Vagina (tissue), 2 donors: ENCODE results near the gene CRYBG1.

Experiments used
- CTCF ChIP-seq, 3 experiments: fragments of 450-650 bp in 2 of 3; fragments of 200-600 bp in 1 of 3; sonication (generic) in 1 of 3; IDR thresholded peaks; one replicate each; pipeline ENCODE4 v1.5.1; 2017 to 2019; ENCODE audit warnings: antibody characterized with exemption in 3 of 3, mild to moderate bottlenecking in 2 of 3, moderate library complexity in 2 of 3
- POLR2A ChIP-seq, 2 donors: fragments of 450-650 bp; IDR thresholded peaks; one replicate each; pipeline ENCODE4 v1.6.1; 2017; ENCODE audit warnings: antibody characterized with exemption in 2 of 2, mild to moderate bottlenecking in 2 of 2, moderate library complexity in 2 of 2
- POLR2AphosphoS5 ChIP-seq, 2 donors: sonication (generic); formaldehyde crosslinking; IDR thresholded peaks; one replicate each; pipeline ENCODE4 v1.9.0; 2017; ENCODE audit warnings: antibody characterized with exemption in 2 of 2, mild to moderate bottlenecking in 2 of 2, low read depth in 1 of 2; ENCODE audit not compliant: insufficient read depth in 1 of 2

- TF ChIP-seq CTCF (IDR thresholded peaks at IDR 0.05) (no peak), POLR2AphosphoS5 (IDR thresholded peaks at IDR 0.05; ENCODE audit: insufficient read depth in 1 of 2, low read depth in 1 of 2) (no peak), POLR2A (IDR thresholded peaks at IDR 0.05) (no peak)
Measured at GRCh38 chr6:106538145-106538544, 177.6 kb downstream of the CRYBG1 start.
